ENCODE measurements around the gene SLC8A3.

DNA sequence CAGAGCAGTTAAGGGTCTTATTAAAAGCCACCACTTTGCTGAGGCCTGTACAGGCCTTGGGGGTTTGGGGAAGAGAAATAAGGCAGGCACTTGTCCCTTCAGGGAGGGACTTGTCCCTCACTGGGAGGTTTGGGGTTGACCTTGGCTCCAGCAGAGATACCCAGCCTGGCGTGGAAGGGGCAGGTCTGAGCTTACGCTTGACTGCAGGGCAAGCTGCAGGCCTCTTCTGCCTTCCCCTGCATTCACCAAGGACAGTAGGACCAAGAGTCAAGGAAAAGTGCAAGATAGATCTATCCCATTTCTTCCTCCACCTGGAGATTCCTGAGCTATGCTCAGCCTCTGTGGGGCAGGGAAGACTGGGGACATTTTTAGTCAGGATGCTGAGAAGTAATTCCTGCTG is 155.2 kb downstream of the SLC8A3 start:
- TF ChIP-seq YY1 (IDR thresholded peaks at IDR 0.05; ENCODE audit: insufficient read depth, insufficient read length), result no peak
- no peak for TF ChIP-seq ZNF274 (IDR thresholded peaks at IDR 0.05; ENCODE audit: low read depth, low read length)
- TF ChIP-seq SUZ12 (IDR thresholded peaks at IDR 0.05; ENCODE audit: extremely low read depth, insufficient read depth, insufficient read length), result no peak
